Daoy (cell line): ENCODE measurements around the gene SUMF1. TPM values are rescaled to one million over a fixed set of nuclear protein-coding genes. Genes with fewer than 3 reads are reported as not detected.
A peak's percentile ranks its signal among the peaks of the same experiment; 100 is the strongest.
"Not testable (repeated sequence)": the region's sequence is repeated elsewhere in the genome, so short reads cannot be mapped to it uniquely, and the experiment has no call there.

Source experiments
- DNase-seq: peaks from one replicate; pipeline ENCODE4 v3.0.0-alpha.2; 2015; ENCODE audit warnings: low read depth
- total RNA-seq: library from RNA; depleted of rRNA; stranded (reverse); fragments of >200 nt; shearing (Covaris generic); gene quantifications from 2 replicates; pipeline ENCODE4 v1.2.3, GENCODE V29; 2014; rRNA removed

SUMF1 gene
- total RNA-seq, 1 experiment from 2014 or later: 11.0 TPM

DNA sequence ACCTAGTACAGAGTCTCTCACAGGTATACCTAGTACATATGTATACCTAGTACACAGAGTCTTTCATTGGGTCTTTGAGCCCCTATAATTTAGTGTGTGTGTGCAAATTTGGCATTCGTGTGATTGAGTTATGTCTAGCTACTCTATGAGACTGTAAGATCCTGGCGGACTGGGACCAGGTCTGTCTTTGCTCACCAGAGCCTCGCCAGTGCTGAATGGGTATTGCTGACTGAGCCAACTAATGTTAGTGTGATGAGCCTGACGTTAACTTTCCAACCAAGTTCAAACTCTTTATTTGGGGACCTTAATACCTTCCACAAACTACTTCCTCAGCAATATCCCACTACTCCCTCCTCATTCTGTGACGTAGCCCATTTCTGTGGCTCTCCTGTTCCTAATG, 128.3 kb downstream of the SUMF1 start:
- no peak for DNase-seq

DNA sequence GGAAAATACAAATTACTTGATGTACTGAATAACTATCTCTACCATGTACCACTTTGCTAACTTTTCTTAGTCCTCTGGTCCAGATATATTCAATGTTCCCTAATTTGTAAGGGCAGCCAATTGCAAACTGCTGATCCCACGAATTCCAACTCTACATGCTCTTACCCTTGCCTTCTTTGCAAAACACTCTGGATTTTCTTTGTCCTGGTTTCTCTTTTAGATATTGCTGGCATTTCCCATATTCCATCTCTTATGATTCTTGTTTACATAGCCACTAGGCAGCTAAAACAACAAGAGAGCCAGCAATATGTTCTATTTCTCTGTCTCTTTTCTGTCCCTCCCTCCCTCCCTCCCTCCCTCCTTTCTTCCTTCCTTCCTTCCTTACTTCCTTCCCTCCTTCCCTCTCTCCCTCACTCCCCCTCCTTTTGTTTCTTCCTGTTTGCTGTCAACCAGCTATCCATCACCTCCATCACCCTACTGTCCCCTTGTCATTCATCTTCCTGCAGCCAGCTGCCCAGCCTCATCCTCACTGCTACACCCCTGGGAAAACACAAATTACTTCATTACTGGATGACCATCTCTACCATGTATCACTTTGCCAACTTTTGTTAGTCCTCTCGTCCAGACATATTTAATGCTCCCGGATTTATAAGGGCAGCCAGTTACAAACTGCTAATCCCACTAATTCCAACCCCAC, 130.1 kb downstream of the SUMF1 start:
- no peak for DNase-seq

DNA sequence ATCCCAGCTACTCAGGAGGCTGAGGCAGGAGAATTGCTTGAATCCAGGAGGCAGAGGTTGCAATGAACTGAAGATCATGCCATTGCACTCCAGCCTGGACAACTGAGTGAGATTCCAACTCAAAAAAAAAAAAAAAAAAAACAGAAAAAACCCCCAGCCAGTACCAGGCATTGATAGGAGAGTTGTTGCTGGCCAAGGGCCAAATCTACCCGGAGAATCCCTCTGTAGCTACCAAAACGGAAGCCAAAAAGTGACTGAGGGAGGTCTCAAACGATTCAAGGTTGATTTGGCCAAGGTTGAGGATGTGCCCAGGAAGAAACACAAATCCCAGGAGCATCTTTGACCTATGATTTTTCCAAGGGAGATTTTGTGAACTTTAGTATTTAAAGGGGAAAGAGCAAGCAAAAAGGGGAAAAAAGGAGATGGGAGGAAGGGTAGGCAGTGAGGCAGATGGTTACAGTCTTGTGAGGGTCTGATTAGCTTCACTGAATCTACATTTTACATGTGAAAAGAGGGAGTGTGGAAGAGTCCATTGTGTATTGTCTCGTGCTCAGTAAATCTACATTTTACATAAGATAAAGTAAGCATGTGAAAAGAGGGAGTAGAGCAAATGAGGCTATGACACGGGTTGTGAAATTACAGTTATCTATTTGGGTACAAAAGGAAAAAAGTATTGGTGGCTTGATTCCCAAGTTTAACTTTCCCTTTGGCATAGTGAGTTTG, 131.1 kb downstream of the SUMF1 start:
- DNase-seq: no peak

DNA sequence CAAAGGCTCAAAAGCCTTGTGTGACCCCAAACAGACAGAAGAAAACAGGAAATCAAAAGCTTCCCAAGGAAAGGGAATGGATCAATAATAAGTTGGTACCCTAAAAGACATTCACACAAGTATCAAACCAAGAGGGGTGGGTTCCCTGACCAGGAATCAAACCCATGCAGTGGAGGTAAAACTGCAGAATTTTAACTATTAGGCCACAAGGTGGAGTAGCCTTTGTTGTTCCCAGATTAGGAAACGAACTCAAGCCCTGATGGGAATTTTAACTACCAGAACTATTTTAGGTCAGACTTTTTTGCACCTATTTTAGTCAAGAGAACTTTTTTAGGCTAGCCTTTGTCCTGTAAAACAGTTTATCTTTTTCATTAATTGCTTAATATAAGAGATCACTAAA, 132.5 kb downstream of the SUMF1 start:
- DNase-seq: no peak

DNA sequence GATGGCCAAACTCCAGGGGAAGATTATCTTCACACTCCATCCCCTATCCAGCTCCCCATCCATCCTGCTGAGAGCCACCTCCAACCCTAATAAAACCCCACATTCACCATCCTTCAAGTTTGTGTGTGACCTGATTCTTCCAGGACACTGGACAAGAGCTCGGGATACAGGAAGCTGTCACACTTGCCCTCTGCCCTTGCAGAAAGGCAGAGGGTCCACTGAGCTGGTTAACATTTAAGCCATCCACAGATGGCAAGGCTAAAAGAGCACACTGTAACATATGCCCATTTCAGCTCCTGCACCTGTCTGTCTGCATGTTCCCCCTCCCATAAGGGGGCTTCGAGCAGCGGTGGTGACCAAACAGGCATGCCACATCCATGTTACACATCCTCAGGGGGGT, 134.1 kb downstream of the SUMF1 start:
- no peak for DNase-seq

DNA sequence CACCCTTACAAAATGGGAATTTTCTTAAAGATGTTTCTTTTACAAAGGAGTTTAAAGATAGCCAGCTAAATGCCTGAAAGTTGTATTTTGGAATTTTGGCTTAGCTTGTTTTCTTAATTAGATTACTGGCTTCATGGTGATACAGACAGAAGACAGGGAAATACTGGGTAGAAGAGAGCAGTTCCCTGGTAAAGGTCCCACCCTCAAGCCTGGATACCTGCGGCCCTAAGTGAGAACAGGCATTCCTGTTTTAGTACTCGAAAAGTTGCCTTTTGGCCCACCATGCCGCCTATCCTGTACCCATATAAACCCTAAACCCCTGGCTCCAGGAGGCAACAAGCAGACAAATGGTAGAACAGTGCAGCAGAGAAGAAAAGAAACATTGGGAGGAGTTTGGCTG, 134.5 kb downstream of the SUMF1 start:
- no peak for DNase-seq

DNA sequence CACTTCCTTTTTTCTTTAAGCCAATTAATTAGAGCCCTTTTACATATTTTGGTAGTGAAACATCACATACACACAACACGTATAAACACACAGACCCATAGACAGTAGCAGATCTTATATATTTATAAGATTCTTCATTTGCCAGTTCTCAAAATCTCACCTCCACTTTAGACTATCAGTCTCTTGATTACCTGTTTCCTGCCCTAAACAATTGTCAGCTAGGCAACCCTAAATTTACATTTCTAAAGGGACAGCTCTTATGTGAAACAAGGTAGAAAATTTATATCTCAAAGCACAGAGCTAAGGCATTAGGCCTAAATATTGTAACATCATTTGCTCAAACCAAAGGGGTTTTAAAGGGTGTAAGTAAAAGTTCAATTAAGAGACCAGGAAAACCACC, 135.0 kb downstream of the SUMF1 start:
- no peak for DNase-seq

DNA sequence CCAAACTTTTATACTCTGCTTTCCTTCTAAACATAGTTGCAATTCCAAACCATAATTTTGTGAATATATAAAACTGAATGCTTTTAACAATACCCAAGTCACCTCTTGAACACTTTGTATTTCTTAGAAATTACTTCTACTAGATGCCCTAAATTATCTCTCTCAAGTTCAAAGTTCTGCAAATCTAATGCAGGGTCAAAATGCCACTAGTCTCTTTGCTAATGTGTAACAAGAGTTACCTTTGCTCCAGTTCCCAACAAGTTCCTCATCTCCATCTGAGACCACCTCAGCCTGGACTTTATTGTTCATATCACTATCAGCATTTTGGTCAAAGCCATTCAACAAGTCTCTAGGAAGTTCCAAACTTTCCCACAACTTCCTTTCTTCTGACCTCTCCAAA, 137.3 kb downstream of the SUMF1 start:
- not testable (repeated sequence) for DNase-seq

DNA sequence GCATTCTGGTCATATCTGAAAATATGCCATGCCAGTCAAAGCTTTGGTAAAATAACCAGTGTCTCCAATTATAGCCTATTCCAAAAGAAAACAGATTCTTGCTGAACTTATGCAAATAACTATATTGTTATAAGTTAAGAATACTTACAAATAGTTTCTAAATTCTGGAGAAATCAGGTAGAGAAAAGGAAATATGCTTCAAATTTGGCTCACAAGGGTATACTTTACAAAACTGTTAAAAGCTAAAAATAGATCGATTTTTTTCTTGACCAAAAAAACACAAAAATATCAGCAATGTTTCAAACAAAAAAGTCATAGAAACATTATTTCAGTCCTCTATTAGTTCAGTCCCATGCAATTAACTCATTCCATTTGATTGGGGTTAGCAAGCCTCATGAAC, 140.2 kb downstream of the SUMF1 start:
- no peak for DNase-seq

DNA sequence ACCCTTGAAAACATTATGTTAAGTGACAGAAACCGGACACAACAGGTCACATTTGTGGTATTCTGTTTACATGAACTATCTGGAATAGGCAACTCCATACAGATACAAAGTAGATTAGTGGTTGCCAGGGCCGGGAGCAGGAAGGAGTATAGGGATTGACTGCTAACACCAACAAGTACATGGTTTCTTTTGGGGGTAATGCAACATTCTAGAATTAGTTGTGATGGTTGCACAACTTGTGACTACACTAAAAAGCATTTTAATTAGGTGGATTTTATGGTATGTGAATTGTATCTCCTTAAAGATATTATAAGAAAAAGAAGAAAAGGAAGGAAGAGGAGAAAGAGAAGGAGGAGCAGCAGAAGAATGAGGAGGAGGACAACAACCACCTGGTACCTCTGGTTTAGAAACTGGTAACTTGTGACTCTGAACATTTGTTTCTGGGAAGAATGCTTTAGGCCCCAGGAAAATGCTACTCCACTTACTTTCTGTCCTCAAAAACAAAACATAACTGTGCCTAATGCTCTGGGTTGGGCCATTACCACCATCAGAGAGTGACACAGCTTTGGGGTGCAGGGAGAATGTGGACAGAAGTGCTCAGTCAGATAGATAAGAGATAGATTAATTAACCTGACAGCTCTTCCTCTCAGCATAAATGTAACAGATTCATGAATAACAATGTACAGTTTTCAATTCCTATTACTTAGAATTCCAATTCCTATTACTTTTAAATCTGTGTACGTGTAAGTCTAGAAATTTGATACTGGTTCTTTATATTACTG, 143.6 kb downstream of the SUMF1 start:
- no peak for DNase-seq

DNA sequence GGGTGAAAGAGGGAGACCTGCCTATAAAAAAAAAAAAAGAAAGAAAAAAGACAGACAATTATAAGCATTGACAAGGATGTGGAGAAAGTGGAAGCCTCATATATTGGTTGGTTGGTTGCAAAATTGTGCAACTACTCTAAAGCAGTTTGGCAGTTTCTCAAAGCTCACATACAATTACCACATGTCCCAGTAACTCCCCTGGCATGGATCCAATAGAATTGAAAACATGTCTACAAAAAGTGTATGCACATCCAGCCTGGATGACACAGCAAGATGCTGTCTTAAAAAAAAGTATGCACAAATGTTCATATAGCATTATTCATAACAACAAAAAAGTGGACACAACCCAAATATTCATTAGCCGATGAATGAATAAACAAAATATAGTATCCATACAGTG, 144.4 kb downstream of the SUMF1 start:
- no peak for DNase-seq

DNA sequence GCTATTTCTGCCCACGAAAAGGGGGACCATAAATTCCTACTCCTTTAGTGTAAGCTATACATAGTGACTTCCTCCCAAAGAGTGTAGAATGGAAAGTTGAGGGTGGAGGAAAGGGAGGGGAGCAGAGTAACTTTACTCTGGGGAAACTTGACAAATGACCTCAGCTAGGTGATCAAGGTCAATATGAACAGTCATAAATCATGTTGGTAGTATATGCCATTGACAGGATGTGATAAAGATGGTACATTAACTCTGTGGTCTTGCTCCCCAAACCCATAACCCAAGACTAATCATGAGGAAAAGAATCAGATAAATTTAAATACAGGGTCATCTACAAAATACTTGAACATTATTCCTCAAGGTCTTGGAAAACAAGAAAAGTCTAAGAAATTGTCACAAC, 145.3 kb downstream of the SUMF1 start:
- DNase-seq: no peak

DNA sequence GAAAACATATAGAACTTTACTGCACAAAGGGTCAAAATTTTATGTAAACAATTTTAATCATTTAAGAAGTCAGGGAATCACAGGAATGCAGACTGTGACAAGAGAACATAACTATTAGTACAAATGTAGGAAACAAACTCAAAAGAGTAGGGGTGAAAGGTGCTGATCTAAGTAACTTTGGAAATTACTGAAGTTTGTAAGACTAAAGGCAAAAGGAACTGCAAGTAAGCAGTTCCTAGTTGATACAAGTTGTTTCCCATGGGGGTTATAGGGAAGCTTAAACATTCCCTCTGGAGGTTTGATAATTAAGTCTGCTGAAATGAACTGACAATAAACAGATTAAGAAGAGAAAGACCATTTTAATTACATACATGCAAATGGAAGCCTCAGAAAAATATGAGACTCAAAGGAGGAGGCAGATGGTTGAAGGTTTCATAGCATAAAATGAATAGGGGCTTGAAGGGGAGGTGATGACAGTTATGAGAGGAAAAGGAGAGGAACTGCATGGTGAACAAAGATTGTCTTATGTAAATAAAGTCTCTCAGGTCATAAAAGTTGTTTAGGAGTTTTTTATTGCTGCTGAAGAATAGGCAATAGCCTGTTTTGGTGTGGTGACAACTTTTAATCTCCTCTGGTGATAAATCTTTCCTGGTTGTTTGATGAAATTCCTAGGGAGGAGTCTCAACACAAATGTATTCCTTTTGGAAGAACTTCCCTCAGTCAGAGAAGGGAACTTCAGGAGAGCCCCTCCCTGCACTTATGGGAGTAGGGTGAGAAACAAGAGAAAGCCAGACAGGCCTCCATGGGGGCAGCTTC, 146.8 kb downstream of the SUMF1 start:
- no peak for DNase-seq

DNA sequence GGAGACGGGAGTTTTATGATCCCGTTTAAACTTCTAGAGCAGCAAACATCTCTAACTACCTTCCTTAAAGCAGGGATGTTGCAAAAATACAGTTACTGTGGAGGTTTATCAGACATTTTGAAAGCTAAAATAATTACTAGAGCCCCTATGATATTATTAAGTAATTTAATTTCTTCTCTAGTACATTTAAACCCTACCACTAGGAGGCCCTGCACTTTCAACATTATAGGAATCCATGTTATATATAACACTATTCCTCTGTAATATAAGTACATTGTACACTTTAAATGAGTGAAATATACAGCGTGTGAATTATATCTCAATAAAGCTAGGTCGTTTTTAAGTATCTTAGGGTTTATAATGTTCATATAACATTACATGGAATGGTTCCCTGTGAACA, 152.4 kb downstream of the SUMF1 start:
- no peak for DNase-seq

DNA sequence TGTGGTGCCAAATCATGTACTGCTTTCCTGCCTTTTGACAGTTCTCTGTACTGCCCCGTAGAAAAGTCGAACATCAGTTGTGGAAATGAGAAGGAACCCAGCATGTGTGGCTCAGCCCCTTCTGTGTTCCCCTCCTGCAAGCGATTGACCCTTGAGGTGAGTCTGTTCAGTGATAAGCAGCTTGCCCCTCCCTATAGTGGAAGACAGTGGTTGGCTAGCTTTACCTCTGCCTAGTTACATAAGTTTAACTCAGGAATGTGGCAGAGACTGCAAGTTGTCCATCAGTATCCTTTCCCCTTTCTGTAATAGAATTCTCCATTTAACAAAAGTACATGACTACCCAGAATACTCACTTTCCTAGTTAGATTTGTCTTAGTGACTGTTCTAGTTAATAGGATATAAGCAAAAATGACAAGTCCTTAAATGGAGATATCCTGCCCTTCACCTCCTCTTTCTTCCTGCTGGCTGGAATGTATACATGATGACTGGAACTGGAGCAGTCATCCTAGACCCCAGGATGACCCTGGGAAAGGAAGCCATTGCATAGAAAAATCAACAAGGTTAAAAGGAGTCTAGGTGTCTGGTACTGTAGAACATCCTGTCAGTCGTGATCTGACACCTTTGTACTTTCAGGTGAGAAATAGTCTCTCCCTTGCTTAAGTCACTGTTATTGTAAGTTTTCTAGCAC, 153.3 kb downstream of the SUMF1 start:
- peak; percentile 5 for DNase-seq

DNA sequence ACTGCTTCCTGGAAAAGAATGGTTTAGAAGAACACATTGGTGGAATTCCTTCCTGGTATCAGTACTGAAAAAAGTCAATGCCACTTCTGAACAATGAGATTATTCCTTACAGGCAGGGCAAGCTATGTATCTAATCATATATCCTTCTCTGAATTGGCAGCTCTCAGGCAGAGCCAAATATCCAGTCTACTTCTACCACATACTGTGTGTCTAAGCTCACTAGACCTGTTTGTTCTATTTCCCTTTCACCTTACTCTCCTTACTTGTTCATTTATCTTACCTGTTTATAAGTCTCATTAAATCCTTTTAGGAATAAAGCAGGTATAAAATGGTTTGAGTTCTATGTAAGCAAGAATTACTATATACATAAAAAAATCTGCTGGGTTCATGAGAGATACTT, 155.6 kb downstream of the SUMF1 start:
- no peak for DNase-seq

Other genes starting within 250 kb of the SUMF1 start
- gene SETMAR, start 163.9 kb downstream of the SUMF1 start, total RNA-seq: 17.9 and 21.3 TPM in 2 replicates
- 9.8 and 26.0 TPM in 2 replicates for gene ITPR1, start 26.1 kb upstream of the SUMF1 start, total RNA-seq